Measurements from ENCODE around the gene ELMO1. TPM values are rescaled to one million over a fixed set of nuclear protein-coding genes. Genes with fewer than 3 reads are reported as not detected.

Gene ELMO1
- total and polyA plus RNA-seq, 2 experiments from 2014 or later: 6.5 to 24.9 TPM

GRCh38 chr7:37425498-37425897 lies 23.2 kb downstream of the ELMO1 start (continued):
- TF ChIP-seq CTCF (conservative IDR thresholded peaks at IDR 0.05; ENCODE audit: low read depth in 2 of 2) (no peak), EZH2phosphoT487 (IDR thresholded peaks at IDR 0.05; ENCODE audit: unreplicated experiment) (no peak), JUNB (IDR thresholded peaks at IDR 0.05; ENCODE audit: unreplicated experiment) (no peak), EZH2 (IDR thresholded peaks at IDR 0.05; ENCODE audit: low read depth, unreplicated experiment) (no peak)

GRCh38 chr7:37424995-37425394 lies 23.7 kb downstream of the ELMO1 start:
- Mint-ChIP-seq H3K9me3 (no peaks in the 10 kb centered on the region), H3K4me1 (no peaks in the 10 kb centered on the region), H3K27ac (no peak overlapping the region), H3K36me3 (ENCODE audit: low read depth) (0 out of 3 replicates have a peak, but pooled peaks cover 3% of the 10 kb centered on the region), H3K27me3 (ENCODE audit: insufficient read depth, low read depth, poor library complexity) (no peaks in the 10 kb centered on the region), H3K4me3 (no peak overlapping the region)
- no peak overlapping the region for H3K4me2 ChIP-seq
- no peak for DNase-seq (ENCODE audit: low spot score)
- H3K9me2 ChIP-seq (ENCODE audit: insufficient read depth): no peaks in the 10 kb centered on the region
- no peak overlapping the region for H2AFZ ChIP-seq
- H3K36me3 ChIP-seq (ENCODE audit: insufficient read depth): no peaks in the 10 kb centered on the region
- H3K4me3 ChIP-seq: no peak overlapping the region
- no peaks in the 10 kb centered on the region for H3K27me3 ChIP-seq (ENCODE audit: insufficient read depth)
- H3K79me2 ChIP-seq (replicated peaks; ENCODE audit: insufficient read depth): no peaks in the 10 kb centered on the region
- no peaks in the 10 kb centered on the region for H4K20me1 ChIP-seq (replicated peaks; ENCODE audit: insufficient read depth)
- H3K4me1 ChIP-seq (ENCODE audit: insufficient read depth): no peaks in the 10 kb centered on the region
- H3F3A ChIP-seq (replicated peaks; ENCODE audit: low read depth): no peaks in the 10 kb centered on the region
- ATAC-seq: no peak
- H3K27ac ChIP-seq (ENCODE audit: low read depth): no peak overlapping the region
- TF ChIP-seq JUNB (IDR thresholded peaks at IDR 0.05; ENCODE audit: unreplicated experiment): no peak
- no peak for TF ChIP-seq CREB1 (CRISPR knock-in tag; IDR thresholded peaks at IDR 0.05; ENCODE audit: low read depth)
- TF ChIP-seq ZNF331 (CRISPR knock-in tag; IDR thresholded peaks at IDR 0.05; ENCODE audit: low read depth): no peak
- no peak for TF ChIP-seq ZNF462 (CRISPR knock-in tag; IDR thresholded peaks at IDR 0.05)
- no peak for TF ChIP-seq ETS1 (IDR thresholded peaks at IDR 0.05)
- no peak for TF ChIP-seq NANOG (IDR thresholded peaks at IDR 0.05; ENCODE audit: borderline replicate concordance)
- TF ChIP-seq EZH2 (IDR thresholded peaks at IDR 0.05; ENCODE audit: low read depth, unreplicated experiment): no peak
- no peak for TF ChIP-seq POLR2AphosphoS5 (IDR thresholded peaks at IDR 0.05; ENCODE audit: low read depth)
- no peak for TF ChIP-seq ZNF114 (CRISPR knock-in tag; IDR thresholded peaks at IDR 0.05)
- TF ChIP-seq STAT1 (IDR thresholded peaks at IDR 0.05; ENCODE audit: unreplicated experiment): no peak
- no peak for TF ChIP-seq CTCF (conservative IDR thresholded peaks at IDR 0.05; ENCODE audit: low read depth in 2 of 2)

Data from GM23338 (cell line).